B cell (primary cell): ENCODE results near the gene CASP12. TPM values are rescaled to one million over a fixed set of nuclear protein-coding genes. Genes with fewer than 3 reads are reported as not detected.

Experiments used
- ATAC-seq: fragments of 200-7000 bp; cut with Tn5 transposase; one replicate; pipeline ENCODE4 v1.10.0; 2021; ENCODE audit warnings: low read depth, mild to moderate bottlenecking, moderate number of reproducible peaks, moderate library complexity
- CTCF ChIA-PET: fragments of 350-600 bp; sonication (Branson Sonifier 250); formaldehyde crosslinking; loops from one replicate; lab custom pipeline; 2021; ENCODE audit warnings: antibody characterized with exemption, inconsistent platforms; lab: Charles Lee
- POLR2A ChIA-PET: fragments of 350-600 bp; sonication (Branson Sonifier 250); formaldehyde crosslinking; loops from one replicate; lab custom pipeline; 2021; ENCODE audit warnings: antibody characterized with exemption; lab: Charles Lee
- DNase-seq: peaks from one replicate; pipeline ENCODE4 v3.0.0; 2013
- H2AFZ ChIP-seq: 2 replicates; pipeline ENCODE4 v1.6.1; 2012; ENCODE audit warnings: mild to moderate bottlenecking, low read depth, low read length; ENCODE audit not compliant: insufficient read depth, poor library complexity, severe bottlenecking
- H3K27ac ChIP-seq, 2 donors: 1 replicate in 1 of 2; 2 replicates in 1 of 2; pipeline ENCODE4 v1.5.1; 2012 to 2013; ENCODE audit warnings: low read length in 2 of 2, mild to moderate bottlenecking in 2 of 2, moderate library complexity in 1 of 2
- H3K27me3 ChIP-seq, 4 experiments: fragments of 200-600 bp in 1 of 4; sonication (generic) in 1 of 4; replicated peaks in 1 of 4; 1 replicate in 2 of 4; 2 replicates in 2 of 4; pipeline versions ENCODE4 v1.6.1 to v1.7.0; 2013 to 2016; ENCODE audit warnings: low read length in 3 of 4, mild to moderate bottlenecking in 2 of 4, mixed read lengths in 1 of 4, moderate library complexity in 1 of 4; ENCODE audit not compliant: insufficient read depth in 4 of 4, control insufficient read depth in 3 of 4; ENCODE audit errors: control extremely low read depth in 1 of 4
- H3K36me3 ChIP-seq, 2 experiments: replicated peaks in 1 of 2; 1 replicate in 1 of 2; 2 replicates in 1 of 2; pipeline versions ENCODE4 v1.6.1 to v1.7.1; 2013; ENCODE audit warnings: low read length in 1 of 2; ENCODE audit not compliant: insufficient read depth in 2 of 2, control insufficient read depth in 1 of 2; ENCODE audit errors: control extremely low read depth in 1 of 2, extremely low read depth in 1 of 2
- H3K4me1 ChIP-seq, 2 donors: fragments of 200-600 bp in 1 of 2; sonication (generic) in 1 of 2; 1 replicate in 1 of 2; 2 replicates in 1 of 2; pipeline versions ENCODE4 v1.5.1 to v1.6.1; 2013 to 2017; ENCODE audit warnings: low read length in 2 of 2; ENCODE audit not compliant: control insufficient read depth in 2 of 2, insufficient read depth in 2 of 2
- H3K4me2 ChIP-seq: replicated peaks from 2 replicates; pipeline ENCODE3; 2012; ENCODE audit warnings: mild to moderate bottlenecking, low read depth, low read length; ENCODE audit not compliant: poor library complexity, severe bottlenecking
- H3K4me3 ChIP-seq, 5 experiments: fragments of 200-600 bp in 1 of 5; sonication (generic) in 1 of 5; 1 replicate in 3 of 5; 2 replicates in 2 of 5; pipeline versions ENCODE4 v1.5.1 to v1.7.0; 2011 to 2016; ENCODE audit warnings: low read length in 4 of 5, mild to moderate bottlenecking in 4 of 5, low read depth in 2 of 5, control low read depth in 1 of 5, moderate library complexity in 1 of 5; ENCODE audit not compliant: insufficient read depth in 1 of 5; ENCODE audit errors: control extremely low read depth in 1 of 5, extremely low read depth in 1 of 5
- H3K79me2 ChIP-seq: fragments of 200-600 bp; sonication (generic); one replicate; pipeline ENCODE4 v1.6.0; 2016; ENCODE audit warnings: low read length; ENCODE audit not compliant: control insufficient read depth, insufficient read depth
- H3K9ac ChIP-seq: fragments of 200-600 bp; sonication (generic); 2 replicates; pipeline ENCODE4 v1.6.1; 2017; ENCODE audit warnings: mild to moderate bottlenecking, low read length, moderate library complexity
- H3K9me3 ChIP-seq, 3 donors: one replicate each; pipeline versions ENCODE4 v1.6.1 to v1.7.1; 2013; ENCODE audit warnings: low read length in 2 of 3; ENCODE audit not compliant: control insufficient read depth in 2 of 3, insufficient read depth in 1 of 3; ENCODE audit errors: control extremely low read depth in 1 of 3
- H4K20me1 ChIP-seq: 2 replicates; pipeline ENCODE4 v1.6.0; 2012; ENCODE audit warnings: mild to moderate bottlenecking, low read length; ENCODE audit not compliant: insufficient read depth, control insufficient read depth, poor library complexity, severe bottlenecking
- H3K27ac Mint-ChIP-seq: one replicate; pipeline ENCODE4 v1.8.0; 2021; ENCODE audit warnings: mixed read lengths
- H3K27me3 Mint-ChIP-seq: one replicate; pipeline ENCODE4 v1.8.0; 2021; ENCODE audit warnings: mixed read lengths
- H3K4me1 Mint-ChIP-seq: one replicate; pipeline ENCODE4 v1.8.0; 2021; ENCODE audit warnings: mixed read lengths
- H3K4me3 Mint-ChIP-seq: one replicate; pipeline ENCODE4 v1.8.0; 2021; ENCODE audit warnings: mixed read lengths
- H3K9me3 Mint-ChIP-seq: one replicate; pipeline ENCODE4 v1.8.0; 2022; ENCODE audit warnings: mixed read lengths; ENCODE audit not compliant: insufficient read depth
- CTCF ChIP-seq: fragments of 200-600 bp; IDR thresholded peaks from one replicate; pipeline ENCODE4 v1.8.0; 2022; ENCODE audit warnings: antibody characterized with exemption, mild to moderate bottlenecking
- EZH2 ChIP-seq: IDR thresholded peaks from 2 replicates; pipeline ENCODE4 v1.6.1; 2012; ENCODE audit warnings: borderline replicate concordance, low read depth, mild to moderate bottlenecking, moderate library complexity, low read length; ENCODE audit not compliant: insufficient read depth, poor library complexity, severe bottlenecking
- WGBS: methylation state at CpG from one replicate; pipeline ENCODE4 v1.1.5; 2013; ENCODE audit warnings: missing lambda C conversion rate; ENCODE audit not compliant: insufficient coverage; 5-methylcytosine and 5-hydroxymethylcytosine counted together
- intact Hi-C: fragments of 100-400 bp; cut with micrococcal nuclease; formaldehyde crosslinking; loops from one replicate; pipeline ENCODE4 v1.10.0; 2022
- polyA plus RNA-seq: library from polyadenylated mRNA; depleted of rRNA; stranded (reverse); fragments of >200 nt; gene quantifications from 2 replicates; pipeline ENCODE4 v1.2.3, GENCODE V29; 2012
- total RNA-seq, 2 donors: library from RNA; stranded (reverse); fragments of 120-200 nt in 1 of 2; gene quantifications; 1 replicate in 1 of 2; 2 replicates in 1 of 2; pipeline versions ENCODE4 v1.2.3 to v1.2.4, GENCODE V29; 2013 to 2022

Gene CASP12
- total and polyA plus RNA-seq, 2 donors (not counting 1 experiment from before 2014, with no cell fraction given) = 0.09 TPM; not detected in 1

GRCh38 chr11:104876324-104876723 is 21.9 kb downstream of the CASP12 start:
- ATAC-seq = no peak
- no peaks in the 10 kb centered on the region for H3K27me3 Mint-ChIP-seq
- H3K79me2 ChIP-seq = no peaks in the 10 kb centered on the region
- peak overlapping the region; percentile 69 for H3K4me2 ChIP-seq
- peaks cover 59% of the 10 kb centered on the region for H3K4me1 Mint-ChIP-seq
- peak overlapping the region; percentile 78 to 82 for H3K27ac ChIP-seq
- DNase-seq = peak; percentile 34
- H3K9ac ChIP-seq = peak overlapping the region; percentile 49
- TF ChIP-seq EZH2 (no peak), CTCF (no peak)
- H4K20me1 ChIP-seq = no peaks in the 10 kb centered on the region
- peak overlapping the region; percentile 61 for H2AFZ ChIP-seq
- H3K4me3 ChIP-seq = peak overlapping the region in 1 of 5 experiments; percentile 64
- H3K27me3 ChIP-seq = no peaks in the 10 kb centered on the region
- H3K4me3 Mint-ChIP-seq = peak overlapping the region; percentile 68
- no peaks in the 10 kb centered on the region for H3K36me3 ChIP-seq
- intact Hi-C loops = loop anchor here (2.0 kb wide), 1 partner anchor 18 kb away; no protein-coding TSS in a partner anchor
- CTCF ChIA-PET = no interaction called here
- no peaks in the 10 kb centered on the region for H3K9me3 Mint-ChIP-seq
- peaks cover 34 to 35% of the 10 kb centered on the region in 2 donors for H3K4me1 ChIP-seq
- POLR2A ChIA-PET = no interaction called here
- peaks cover 0 to 2% (median 0%) of the 10 kb centered on the region in 3 donors for H3K9me3 ChIP-seq
- peak overlapping the region; percentile 82 for H3K27ac Mint-ChIP-seq

GRCh38 chr11:104873252-104873651 is 25.0 kb downstream of the CASP12 start:
- Histone ChIP-seq H3K4me1 (peaks cover 23 to 31% of the 10 kb centered on the region in 2 donors), H3K4me3 (no peak overlapping the region), H3K27me3 (no peaks in the 10 kb centered on the region), H3K9me3 (peaks cover 0 to 1% (median 0%) of the 10 kb centered on the region in 3 donors), H3K79me2 (no peaks in the 10 kb centered on the region), H3K27ac (no peak overlapping the region), H3K36me3 (no peaks in the 10 kb centered on the region), H2AFZ (no peak overlapping the region), H3K4me2 (no peak overlapping the region), H3K9ac (no peak overlapping the region), H4K20me1 (no peaks in the 10 kb centered on the region)
- Mint-ChIP-seq H3K4me1 (peaks cover 44% of the 10 kb centered on the region), H3K27ac (no peak overlapping the region), H3K4me3 (no peak overlapping the region), H3K27me3 (no peaks in the 10 kb centered on the region), H3K9me3 (no peaks in the 10 kb centered on the region)
- no peak for TF ChIP-seq CTCF
- TF ChIP-seq EZH2 = no peak
- POLR2A ChIA-PET = no interaction called here
- intact Hi-C loops = no loop called here
- CTCF ChIA-PET = no interaction called here
- DNase-seq (no peak), ATAC-seq (no peak)
- whole genome bisulfite sequencing = 70% methylated on average over 4 of the region's 8 CpGs
